ENCODE data around the gene EFTUD2. TPM values are rescaled to one million over a fixed set of nuclear protein-coding genes. Genes with fewer than 3 reads are reported as not detected.
"Not testable (repeated sequence)": the region's sequence is repeated elsewhere in the genome, so short reads cannot be mapped to it uniquely, and the experiment has no call there.

Gene EFTUD2
- total RNA-seq, 1 donor from 2014 or later = 192 TPM

GRCh38 chr17:44826123-44826790 is 73.0 kb downstream of the EFTUD2 start:
- H3K4me1 Mint-ChIP-seq = peaks cover 40% of the 10 kb centered on the region
- H3K9me3 Mint-ChIP-seq = no peaks in the 10 kb centered on the region
- peak overlapping the region; percentile 41 for H3K4me3 Mint-ChIP-seq
- H3K27me3 Mint-ChIP-seq (ENCODE audit: low read depth) = no peaks in the 10 kb centered on the region
- H3K36me3 Mint-ChIP-seq (ENCODE audit: low read depth) = no peaks in the 10 kb centered on the region
- no peak overlapping the region for H3K27ac Mint-ChIP-seq (ENCODE audit: unreplicated experiment)
- DNase-seq (ENCODE audit: low read depth, low spot score) = no peak
- TF ChIP-seq CTCF (conservative IDR thresholded peaks at IDR 0.05) = no peak

GRCh38 chr17:44825236-44825635 is 74.0 kb downstream of the EFTUD2 start:
- not testable (repeated sequence) for DNase-seq (ENCODE audit: low read depth, low spot score); H3K9me3 Mint-ChIP-seq; H3K4me3 Mint-ChIP-seq; H3K27ac Mint-ChIP-seq (ENCODE audit: unreplicated experiment); H3K36me3 Mint-ChIP-seq (ENCODE audit: low read depth); H3K27me3 Mint-ChIP-seq (ENCODE audit: low read depth)
- peaks cover 41% of the 10 kb centered on the region for H3K4me1 Mint-ChIP-seq

- H3K4me1 Mint-ChIP-seq = peaks cover 17% of the 10 kb centered on the region
- DNase-seq (ENCODE audit: low read depth, low spot score) = no peak
- H3K4me3 Mint-ChIP-seq = peak overlapping the region; percentile 27
- H3K27ac Mint-ChIP-seq (ENCODE audit: unreplicated experiment) = no peak overlapping the region
- no peaks in the 10 kb centered on the region for H3K27me3 Mint-ChIP-seq (ENCODE audit: low read depth)
- H3K36me3 Mint-ChIP-seq (ENCODE audit: low read depth) = no peaks in the 10 kb centered on the region
- H3K9me3 Mint-ChIP-seq = no peaks in the 10 kb centered on the region
- TF ChIP-seq CTCF (conservative IDR thresholded peaks at IDR 0.05) = no peak
Measured at GRCh38 chr17:44820631-44821212, 78.5 kb downstream of the EFTUD2 start.

- H3K27me3 Mint-ChIP-seq (ENCODE audit: low read depth) = not testable (repeated sequence)
Measured at GRCh38 chr17:44818508-44818907, 80.7 kb downstream of the EFTUD2 start.

GRCh38 chr17:44812263-44812662 is 87.0 kb downstream of the EFTUD2 start:
- Mint-ChIP-seq H3K4me3 (no peak overlapping the region), H3K9me3 (no peaks in the 10 kb centered on the region), H3K4me1 (no peaks in the 10 kb centered on the region), H3K27ac (ENCODE audit: unreplicated experiment) (no peak overlapping the region), H3K27me3 (ENCODE audit: low read depth) (no peaks in the 10 kb centered on the region), H3K36me3 (ENCODE audit: low read depth) (peaks cover 5% of the 10 kb centered on the region)
- DNase-seq (ENCODE audit: low read depth, low spot score) = no peak
- no peak for TF ChIP-seq CTCF (conservative IDR thresholded peaks at IDR 0.05)

More at GRCh38 chr17:44818508-44818907, 80.7 kb downstream of the EFTUD2 start:
- H3K27ac Mint-ChIP-seq (ENCODE audit: unreplicated experiment); H3K4me3 Mint-ChIP-seq; H3K36me3 Mint-ChIP-seq (ENCODE audit: low read depth); DNase-seq (ENCODE audit: low read depth, low spot score); H3K9me3 Mint-ChIP-seq: not testable (repeated sequence)
- peaks cover 15% of the 10 kb centered on the region for H3K4me1 Mint-ChIP-seq

GRCh38 chr17:44808656-44809388 is 90.4 kb downstream of the EFTUD2 start:
- H3K27me3 Mint-ChIP-seq (ENCODE audit: low read depth); H3K4me1 Mint-ChIP-seq; H3K4me3 Mint-ChIP-seq; H3K9me3 Mint-ChIP-seq; H3K36me3 Mint-ChIP-seq (ENCODE audit: low read depth); DNase-seq (ENCODE audit: low read depth, low spot score): not testable (repeated sequence)
- H3K27ac Mint-ChIP-seq (ENCODE audit: unreplicated experiment) = peak overlapping the region; percentile 27

GRCh38 chr17:44808156-44808555 is 91.1 kb downstream of the EFTUD2 start:
- no peaks in the 10 kb centered on the region for H3K27me3 Mint-ChIP-seq (ENCODE audit: low read depth)
- no peak overlapping the region for H3K27ac Mint-ChIP-seq (ENCODE audit: unreplicated experiment)
- H3K4me1 Mint-ChIP-seq = peaks cover 1% of the 10 kb centered on the region
- no peaks in the 10 kb centered on the region for H3K9me3 Mint-ChIP-seq
- TF ChIP-seq CTCF (conservative IDR thresholded peaks at IDR 0.05) = no peak
- no peak for DNase-seq (ENCODE audit: low read depth, low spot score)
- H3K4me3 Mint-ChIP-seq = no peak overlapping the region
- peaks cover 10% of the 10 kb centered on the region for H3K36me3 Mint-ChIP-seq (ENCODE audit: low read depth)

All from neural crest cell (in vitro differentiated cells).